ENCODE results near the gene SON.

GRCh38 chr21:33567914-33568313 lies 25.1 kb downstream of the SON start:
- TF ChIP-seq GATA3 (IDR thresholded peaks at IDR 0.05; ENCODE audit: low read depth, low read length) (no peak), GATA2 (IDR thresholded peaks at IDR 0.05; ENCODE audit: low read depth, low read length) (no peak)

All from SH-SY5Y (cell line).